ENCODE data around the gene FNDC3B. TPM values are rescaled to one million over a fixed set of nuclear protein-coding genes. Genes with fewer than 3 reads are reported as not detected.

Gene FNDC3B
- total RNA-seq, 2 experiments from 2014 or later: 9.2 to 13.5 TPM

DNA sequence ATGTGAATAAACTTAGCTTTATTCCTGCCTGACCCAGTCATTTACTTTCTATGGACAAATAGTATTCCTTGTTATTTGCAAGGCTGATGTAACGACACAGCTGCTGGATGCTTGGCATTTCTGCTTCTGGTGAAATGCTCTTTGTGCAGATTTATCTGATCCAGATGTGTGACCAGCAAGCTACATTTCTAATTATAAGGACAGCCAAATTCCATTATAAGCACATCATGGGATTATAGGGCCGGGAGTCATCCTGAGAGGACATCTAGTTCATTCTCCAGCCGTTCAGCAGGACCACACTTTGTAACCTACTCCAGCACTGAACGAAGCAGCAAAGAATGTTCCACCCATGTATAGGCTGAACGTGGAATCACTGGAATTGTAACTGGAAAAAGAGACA lies 42.9 kb downstream of the FNDC3B start:
- H3K27ac Mint-ChIP-seq: no peak overlapping the region
- CTCF ChIA-PET: interaction anchor here (0.7 kb wide), 1 partner anchor 28 kb away, joined by 3 read pairs; no protein-coding TSS in a partner anchor
- H3K36me3 Mint-ChIP-seq (ENCODE audit: low read depth): peaks cover 5% of the 10 kb centered on the region
- intact Hi-C loops (cut with micrococcal nuclease): no loop called here
- H3K27me3 Mint-ChIP-seq (ENCODE audit: low read depth): no peaks in the 10 kb centered on the region
- no peak overlapping the region for H3K4me3 Mint-ChIP-seq
- H3K4me1 Mint-ChIP-seq (ENCODE audit: low read depth): peaks cover 17% of the 10 kb centered on the region
- no peaks in the 10 kb centered on the region for H3K9me3 Mint-ChIP-seq
- DNase-seq: no peak

- H3K27ac Mint-ChIP-seq: no peak overlapping the region
- H3K4me1 Mint-ChIP-seq (ENCODE audit: low read depth): peaks cover 23% of the 10 kb centered on the region
- peaks cover 5% of the 10 kb centered on the region for H3K36me3 Mint-ChIP-seq (ENCODE audit: low read depth)
- CTCF ChIA-PET: interaction anchor here (0.7 kb wide), 1 partner anchor 29 kb away, joined by 3 read pairs; no protein-coding TSS in a partner anchor
- intact Hi-C loops (cut with micrococcal nuclease): no loop called here
- no peak overlapping the region for H3K4me3 Mint-ChIP-seq
- no peaks in the 10 kb centered on the region for H3K9me3 Mint-ChIP-seq
- DNase-seq: no peak
- no peaks in the 10 kb centered on the region for H3K27me3 Mint-ChIP-seq (ENCODE audit: low read depth)
Measured at GRCh38 chr3:172082820-172083513, 43.6 kb downstream of the FNDC3B start.

GRCh38 chr3:172083995-172084409 lies 44.6 kb downstream of the FNDC3B start:
- peaks cover 5% of the 10 kb centered on the region for H3K36me3 Mint-ChIP-seq (ENCODE audit: low read depth)
- intact Hi-C loops (cut with micrococcal nuclease): no loop called here
- no peaks in the 10 kb centered on the region for H3K9me3 Mint-ChIP-seq

GRCh38 chr3:172084871-172085556 lies 45.6 kb downstream of the FNDC3B start:
- Mint-ChIP-seq H3K27me3 (ENCODE audit: low read depth) (no peaks in the 10 kb centered on the region), H3K27ac (no peak overlapping the region), H3K4me1 (ENCODE audit: low read depth) (peaks cover 26% of the 10 kb centered on the region), H3K9me3 (no peaks in the 10 kb centered on the region), H3K4me3 (no peak overlapping the region), H3K36me3 (ENCODE audit: low read depth) (peaks cover 5% of the 10 kb centered on the region)
- CTCF ChIA-PET: interaction anchor here (1.0 to 1.2 kb wide), 3 partner anchors 122 to 430 kb away, joined by 3 to 4 read pairs (median 3); no protein-coding TSS in a partner anchor
- intact Hi-C loops (cut with micrococcal nuclease): no loop called here
- DNase-seq: no peak

More at GRCh38 chr3:172083995-172084409, 44.6 kb downstream of the FNDC3B start:
- CTCF ChIA-PET: interaction anchor here (1.0 to 1.1 kb wide), 2 partner anchors 123 to 429 kb away, joined by 3 read pairs; no protein-coding TSS in a partner anchor
- Mint-ChIP-seq H3K27ac (no peak overlapping the region), H3K4me1 (ENCODE audit: low read depth) (peaks cover 26% of the 10 kb centered on the region), H3K27me3 (ENCODE audit: low read depth) (no peaks in the 10 kb centered on the region), H3K4me3 (no peak overlapping the region)
- no peak for DNase-seq

- H3K27ac Mint-ChIP-seq: no peak overlapping the region
- CTCF ChIA-PET: interaction anchor here (0.6 to 1.2 kb wide), 2 partner anchors 247 to 553 kb away, joined by 4 read pairs; no protein-coding TSS in a partner anchor
- H3K4me3 Mint-ChIP-seq: no peak overlapping the region
- intact Hi-C loops (cut with micrococcal nuclease): no loop called here
- H3K36me3 Mint-ChIP-seq (ENCODE audit: low read depth): peaks cover 5% of the 10 kb centered on the region
- H3K4me1 Mint-ChIP-seq (ENCODE audit: low read depth): peaks cover 30% of the 10 kb centered on the region
- H3K9me3 Mint-ChIP-seq: no peaks in the 10 kb centered on the region
- no peak for DNase-seq
- H3K27me3 Mint-ChIP-seq (ENCODE audit: low read depth): no peaks in the 10 kb centered on the region
Measured at GRCh38 chr3:172085557-172085895, 46.1 kb downstream of the FNDC3B start.

DNA sequence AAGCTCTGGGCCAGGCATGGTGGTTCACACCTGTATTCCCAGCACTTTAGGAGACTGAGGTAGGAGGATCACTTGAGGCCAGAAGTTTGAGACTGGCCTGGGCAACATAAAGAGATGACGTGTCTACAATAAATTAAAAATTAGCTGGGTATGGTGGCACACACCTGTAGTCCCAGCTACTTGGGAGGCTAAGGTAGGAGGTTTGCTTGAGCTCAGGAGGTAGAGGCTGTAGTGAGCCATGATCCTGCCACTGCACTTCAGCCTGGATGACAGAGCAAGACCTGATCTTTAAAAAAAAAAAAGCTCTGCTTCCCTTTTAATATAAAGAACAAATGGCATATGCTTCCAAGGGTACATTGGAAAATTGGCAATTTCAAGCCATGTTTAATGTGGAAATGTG lies 46.7 kb downstream of the FNDC3B start:
- Mint-ChIP-seq H3K36me3 (ENCODE audit: low read depth) (peaks cover 5% of the 10 kb centered on the region), H3K4me1 (ENCODE audit: low read depth) (peaks cover 30% of the 10 kb centered on the region), H3K27ac (no peak overlapping the region), H3K27me3 (ENCODE audit: low read depth) (no peaks in the 10 kb centered on the region), H3K4me3 (no peak overlapping the region), H3K9me3 (no peaks in the 10 kb centered on the region)
- DNase-seq: no peak
- CTCF ChIA-PET: interaction anchor here (0.6 kb wide), 1 partner anchor 552 kb away, joined by 4 read pairs; no protein-coding TSS in a partner anchor
- intact Hi-C loops (cut with micrococcal nuclease): no loop called here

DNA sequence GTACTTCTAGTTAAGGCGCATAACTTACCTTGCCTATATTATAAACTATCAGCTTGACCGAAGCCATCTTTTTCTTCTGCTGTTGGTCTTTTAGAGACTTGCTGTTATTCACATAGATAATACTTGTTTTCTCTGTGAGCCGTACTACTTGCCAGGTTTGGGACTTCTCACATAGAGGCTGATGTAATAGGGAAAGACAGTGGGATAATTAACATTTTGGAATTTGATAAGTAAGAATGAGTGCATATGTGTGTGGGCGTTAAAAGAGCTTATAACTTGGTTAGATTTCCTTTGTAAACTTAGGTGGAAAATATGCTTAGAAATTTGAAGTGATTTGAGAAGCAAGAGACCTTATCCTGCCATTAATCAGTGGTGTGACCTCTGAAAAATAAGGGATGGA lies 47.8 kb downstream of the FNDC3B start:
- CTCF ChIA-PET: interaction anchor here (1.3 to 1.4 kb wide), 2 partner anchors 49 to 52 kb away, joined by 3 to 4 read pairs; no protein-coding TSS in a partner anchor
- peaks cover 5% of the 10 kb centered on the region for H3K36me3 Mint-ChIP-seq (ENCODE audit: low read depth)
- no peak for DNase-seq
- intact Hi-C loops (cut with micrococcal nuclease): no loop called here
- peaks cover 37% of the 10 kb centered on the region for H3K4me1 Mint-ChIP-seq (ENCODE audit: low read depth)
- no peak overlapping the region for H3K4me3 Mint-ChIP-seq
- H3K27me3 Mint-ChIP-seq (ENCODE audit: low read depth): no peaks in the 10 kb centered on the region
- no peaks in the 10 kb centered on the region for H3K9me3 Mint-ChIP-seq
- no peak overlapping the region for H3K27ac Mint-ChIP-seq

DNA sequence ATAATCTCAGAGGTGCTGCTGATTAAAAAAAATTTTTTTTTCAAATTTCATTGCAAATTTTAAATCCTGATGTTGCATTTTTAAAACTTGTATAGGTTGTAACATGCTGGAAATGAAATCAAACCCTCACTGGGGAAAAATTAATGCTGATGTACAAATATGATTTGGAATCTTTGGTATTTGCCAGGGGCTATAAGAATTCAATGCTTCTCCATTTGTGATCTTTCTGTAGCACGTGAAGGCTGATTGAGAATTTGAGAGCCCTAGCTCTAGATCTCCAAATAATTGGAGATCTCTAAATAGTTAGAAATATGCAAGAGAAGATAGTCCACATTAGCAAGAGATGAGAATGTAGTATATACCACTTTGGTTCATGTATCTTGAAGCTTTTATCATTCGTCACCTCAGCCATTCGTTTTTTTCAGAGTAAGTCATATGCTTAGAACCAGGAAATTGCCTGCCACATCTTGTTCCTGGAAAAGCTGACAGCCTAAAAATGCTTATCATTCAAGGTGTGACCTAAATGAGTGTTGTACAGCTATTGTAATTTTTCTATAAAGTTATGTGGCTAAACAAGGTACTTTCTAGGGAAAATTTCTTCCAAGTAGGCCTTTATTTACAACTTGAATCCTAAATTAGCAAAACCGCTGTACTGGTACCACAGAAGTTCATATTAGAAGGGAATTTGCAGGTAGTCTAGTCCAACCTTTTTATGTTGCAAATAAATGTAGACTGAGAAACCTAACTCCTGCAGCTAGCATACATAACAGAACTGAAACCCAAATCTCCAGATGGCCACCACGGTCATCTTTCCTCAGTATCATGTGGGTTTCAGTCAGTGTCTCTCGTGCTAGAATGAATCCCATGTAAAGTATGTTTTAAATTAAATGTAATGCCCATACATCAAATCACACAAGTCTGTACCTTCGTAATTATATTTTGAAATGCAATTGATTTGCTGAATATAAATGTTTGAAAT lies 48.5 kb downstream of the FNDC3B start:
- intact Hi-C loops (cut with micrococcal nuclease): loop anchor here (1.0 kb wide), 2 partner anchors 19 to 42 kb away; no protein-coding TSS in a partner anchor
- DNase-seq: peak; percentile 30
- Mint-ChIP-seq H3K27ac (no peak overlapping the region), H3K36me3 (ENCODE audit: low read depth) (peaks cover 5% of the 10 kb centered on the region), H3K4me1 (ENCODE audit: low read depth) (peaks cover 34% of the 10 kb centered on the region), H3K27me3 (ENCODE audit: low read depth) (no peaks in the 10 kb centered on the region), H3K4me3 (no peak overlapping the region), H3K9me3 (no peaks in the 10 kb centered on the region)
- CTCF ChIA-PET: interaction anchor here (1.3 to 1.4 kb wide), 2 partner anchors 50 to 53 kb away, joined by 3 to 4 read pairs; no protein-coding TSS in a partner anchor

- CTCF ChIA-PET: interaction anchor here (0.6 kb wide), 1 partner anchor 494 kb away, joined by 3 read pairs; no protein-coding TSS in a partner anchor
- Mint-ChIP-seq H3K4me1 (ENCODE audit: low read depth) (peaks cover 35% of the 10 kb centered on the region), H3K36me3 (ENCODE audit: low read depth) (peaks cover 1% of the 10 kb centered on the region), H3K9me3 (no peaks in the 10 kb centered on the region), H3K27ac (no peak overlapping the region), H3K27me3 (ENCODE audit: low read depth) (no peaks in the 10 kb centered on the region), H3K4me3 (no peak overlapping the region)
- intact Hi-C loops (cut with micrococcal nuclease): no loop called here
- no peak for DNase-seq
Measured at GRCh38 chr3:172089250-172089649, 49.9 kb downstream of the FNDC3B start.

GRCh38 chr3:172090035-172090434 lies 50.7 kb downstream of the FNDC3B start:
- CTCF ChIA-PET: no interaction called here
- no peak for DNase-seq
- no peak overlapping the region for H3K4me3 Mint-ChIP-seq
- no peaks in the 10 kb centered on the region for H3K27me3 Mint-ChIP-seq (ENCODE audit: low read depth)
- intact Hi-C loops (cut with micrococcal nuclease): no loop called here
- H3K4me1 Mint-ChIP-seq (ENCODE audit: low read depth): peaks cover 39% of the 10 kb centered on the region
- no peak overlapping the region for H3K27ac Mint-ChIP-seq
- no peaks in the 10 kb centered on the region for H3K9me3 Mint-ChIP-seq
- peaks cover under 1% of the 10 kb centered on the region for H3K36me3 Mint-ChIP-seq (ENCODE audit: low read depth)

GRCh38 chr3:172092658-172093057 lies 53.3 kb downstream of the FNDC3B start:
- H3K36me3 Mint-ChIP-seq (ENCODE audit: low read depth): no peaks in the 10 kb centered on the region
- no peaks in the 10 kb centered on the region for H3K27me3 Mint-ChIP-seq (ENCODE audit: low read depth)
- CTCF ChIA-PET: interaction anchor here (0.7 to 1.1 kb wide), 2 partner anchors 9 to 1199 kb away, joined by 3 read pairs; no protein-coding TSS in a partner anchor
- no peak overlapping the region for H3K27ac Mint-ChIP-seq
- no peak overlapping the region for H3K4me3 Mint-ChIP-seq
- DNase-seq: no peak
- H3K9me3 Mint-ChIP-seq: no peaks in the 10 kb centered on the region
- intact Hi-C loops (cut with micrococcal nuclease): no loop called here
- peaks cover 44% of the 10 kb centered on the region for H3K4me1 Mint-ChIP-seq (ENCODE audit: low read depth)
